A549 (cell line): ENCODE data around the gene ETV7. TPM values are rescaled to one million over a fixed set of nuclear protein-coding genes. Genes with fewer than 3 reads are reported as not detected.

Experiments
- ATAC-seq, 2 experiments: fragments of 200-7000 bp in 1 of 2; fragments of >200 bp in 1 of 2; cut with Nextera tagmentation in 1 of 2; cut with Tn5 transposase in 1 of 2; 3 replicates each; pipeline versions ENCODE4 v1.8.0 to v1.9.1; 2018 to 2020; ENCODE audit warnings: mild to moderate bottlenecking in 1 of 2, moderate library complexity in 1 of 2
- CTCF ChIA-PET: fragments of 300-600 bp; sonication (Branson Sonifier 250); formaldehyde crosslinking; extraction: SDS; loops from one replicate; lab custom pipeline; 2021; ENCODE audit warnings: antibody characterized with exemption, inconsistent platforms; lab: Yijun Ruan, JAX
- POLR2A ChIA-PET: fragments of 350-600 bp; formaldehyde crosslinking; extraction: SDS; loops from one replicate; lab custom pipeline; 2021; ENCODE audit warnings: antibody characterized with exemption, inconsistent platforms; lab: Yijun Ruan, JAX
- DNase-seq, 2 experiments: peaks; one replicate each; pipeline versions ENCODE4 v3.0.0 to v3.0.0-alpha.2; 2011 to 2016; ENCODE audit warnings: low read depth in 1 of 2, low spot score in 1 of 2
- FAIRE-seq: peaks from 2 replicates; lab custom pipeline; 2011; peaks lifted over from hg19 to GRCh38; lab: Jason Lieb, UNC
- H3K27ac ChIP-seq, 2 experiments: fragments of >200 bp; sonication (Bioruptor Twin); formaldehyde crosslinking; 3 replicates each; pipeline ENCODE4 v1.5.1; 2016 to 2017
- H3K4me1 ChIP-seq: fragments of >200 bp; sonication (Bioruptor Twin); formaldehyde crosslinking; 3 replicates; pipeline ENCODE4 v1.6.1; 2016
- H3K4me2 ChIP-seq: fragments of >200 bp; sonication (Bioruptor Twin); formaldehyde crosslinking; 3 replicates; pipeline ENCODE4 v1.6.1; 2016
- H3K4me3 ChIP-seq: fragments of >200 bp; sonication (Bioruptor Twin); formaldehyde crosslinking; 3 replicates; pipeline ENCODE4 v1.5.1; 2016
- H3K9me3 ChIP-seq: fragments of >200 bp; sonication (Bioruptor Twin); formaldehyde crosslinking; 3 replicates; pipeline ENCODE4 v1.6.1; 2016
- CEBPB ChIP-seq, 2 experiments: fragments of >200 bp in 1 of 2; sonication (Bioruptor Twin) in 1 of 2; formaldehyde crosslinking in 1 of 2; IDR thresholded peaks; 2 replicates each; pipeline ENCODE4 v1.6.1; 2012 to 2016
- CHD2 ChIP-seq: fragments of 150-350 bp; IDR thresholded peaks from 2 replicates; pipeline ENCODE4 v1.6.1; 2014; ENCODE audit warnings: low read length; ENCODE audit not compliant: partially characterized antibody
- EHF ChIP-seq: fragments of 250-450 bp; sonication (Bioruptor Pico); IDR thresholded peaks from 2 replicates; pipeline ENCODE4 v1.5.0; 2020; ENCODE audit warnings: mild to moderate bottlenecking
- EHMT2 ChIP-seq: fragments of 200-600 bp; sonication (generic); IDR thresholded peaks from 2 replicates; pipeline ENCODE4 v1.6.1; 2016; ENCODE audit warnings: antibody characterized with exemption, low read depth, mild to moderate bottlenecking, moderate library complexity
- EP300 ChIP-seq, 2 experiments: fragments of >200 bp; sonication (Bioruptor Twin); formaldehyde crosslinking; IDR thresholded peaks; 2 replicates in 1 of 2; 3 replicates in 1 of 2; pipeline ENCODE4 v1.6.1; 2016 to 2017
- ESRRA ChIP-seq: fragments of 150-350 bp; IDR thresholded peaks from 2 replicates; pipeline ENCODE4 v1.6.1; 2014; ENCODE audit warnings: mild to moderate bottlenecking, low read length, borderline replicate concordance
- HOXB5 ChIP-seq: fragments of 250-450 bp; sonication (Bioruptor Pico); IDR thresholded peaks from 2 replicates; pipeline ENCODE4 v1.5.0; 2020; ENCODE audit warnings: mild to moderate bottlenecking, moderate library complexity
- JUNB ChIP-seq: fragments of >200 bp; sonication (Bioruptor Twin); formaldehyde crosslinking; IDR thresholded peaks from 2 replicates; pipeline ENCODE4 v1.6.1; 2016
- MAZ ChIP-seq: fragments of 150-350 bp; IDR thresholded peaks from 2 replicates; pipeline ENCODE4 v1.6.1; 2014; ENCODE audit warnings: antibody characterized with exemption, low read depth, low read length, borderline replicate concordance
- RFX5 ChIP-seq: fragments of 450-650 bp; IDR thresholded peaks from 2 replicates; pipeline ENCODE4 v1.7.1; 2014; ENCODE audit warnings: antibody characterized with exemption, mild to moderate bottlenecking, moderate library complexity
- RNF2 ChIP-seq: fragments of 200-600 bp; sonication (generic); IDR thresholded peaks from 2 replicates; pipeline ENCODE4 v1.6.1; 2016; ENCODE audit warnings: low read depth, mild to moderate bottlenecking, antibody characterized with exemption, moderate library complexity, borderline replicate concordance
- SMC3 ChIP-seq: fragments of >200 bp; sonication (Bioruptor Twin); formaldehyde crosslinking; IDR thresholded peaks from 3 replicates; pipeline ENCODE4 v1.6.1; 2018; ENCODE audit warnings: inconsistent platforms
- TFCP2L1 ChIP-seq: fragments of 250-450 bp; sonication (Bioruptor Pico); IDR thresholded peaks from 2 replicates; pipeline ENCODE4 v1.5.0; 2021; ENCODE audit warnings: mild to moderate bottlenecking
- TP53 ChIP-seq: fragments of 250-450 bp; sonication (Bioruptor Pico); IDR thresholded peaks from 2 replicates; pipeline ENCODE4 v1.5.0; 2021; ENCODE audit warnings: mild to moderate bottlenecking, moderate library complexity
- WGBS: methylation state at CpG from one replicate; pipeline ENCODE4 v1.1.6; 2017; ENCODE audit errors: missing lambda C conversion rate; 5-methylcytosine and 5-hydroxymethylcytosine counted together
- polyA plus RNA-seq, 4 experiments: library from polyadenylated mRNA; depleted of rRNA in 3 of 4; stranded (reverse); fragments of >200 nt; fragmentation: RNase III in 1 of 4; extraction: RNeasy Plus Mini Kit Qiagen cat#74134 plus additional on column Dnase treatment in 1 of 4; gene quantifications; 2 replicates in 3 of 4; 3 replicates in 1 of 4; pipeline ENCODE4 v1.2.3, GENCODE V29; 2011 to 2017
- TF ChIP-seq, protein P1 (sequence below): fragments of 150-350 bp; IDR thresholded peaks from 2 replicates; pipeline ENCODE4 v1.6.1; 2014; ENCODE audit warnings: low read depth, mild to moderate bottlenecking, low read length
- TF ChIP-seq, protein P2 (sequence below): fragments of 200-600 bp; sonication (generic); IDR thresholded peaks from 2 replicates; pipeline ENCODE4 v1.6.1; 2016; ENCODE audit warnings: antibody characterized with exemption, mild to moderate bottlenecking, moderate library complexity
- TF ChIP-seq, protein P3 (sequence below): fragments of 250-450 bp; sonication (Bioruptor Pico); IDR thresholded peaks from 2 replicates; pipeline ENCODE4 v1.5.0; 2020; ENCODE audit warnings: low read depth, mild to moderate bottlenecking, moderate library complexity
- TF ChIP-seq, protein P4 (sequence below): IDR thresholded peaks from 2 replicates; pipeline ENCODE4 v1.6.1; 2012

The ETV7 gene
- polyA plus RNA-seq, 2 of the 4 experiments (the other 2 are of a cell fraction): 0.05 TPM; not detected in 1

DNA sequence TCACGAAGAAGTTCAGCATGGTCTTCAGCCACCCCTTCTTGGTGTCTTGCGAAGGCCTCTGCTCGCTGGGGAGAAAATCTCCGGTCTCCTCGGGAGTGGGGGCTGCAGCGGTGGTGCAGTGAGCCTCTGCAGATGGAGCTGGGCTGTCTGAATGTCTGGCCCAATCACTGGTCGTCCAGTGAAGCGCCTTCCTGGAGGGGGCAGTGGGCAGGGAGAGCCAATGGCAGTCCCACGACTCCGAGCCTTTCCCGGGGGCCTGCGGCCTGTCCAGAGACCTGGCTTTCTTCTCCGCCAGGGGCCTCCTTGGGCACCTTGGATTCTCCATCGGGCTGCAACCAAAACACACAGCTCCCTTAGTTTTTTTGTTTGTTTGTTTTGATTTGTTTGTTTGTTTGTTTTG is 57.1 kb downstream of the ETV7 start:
- H3K27ac ChIP-seq: no peak overlapping the region
- 73% methylated on average over 9 of the region's 14 CpGs for WGBS
- TF ChIP-seq, protein P1, sequence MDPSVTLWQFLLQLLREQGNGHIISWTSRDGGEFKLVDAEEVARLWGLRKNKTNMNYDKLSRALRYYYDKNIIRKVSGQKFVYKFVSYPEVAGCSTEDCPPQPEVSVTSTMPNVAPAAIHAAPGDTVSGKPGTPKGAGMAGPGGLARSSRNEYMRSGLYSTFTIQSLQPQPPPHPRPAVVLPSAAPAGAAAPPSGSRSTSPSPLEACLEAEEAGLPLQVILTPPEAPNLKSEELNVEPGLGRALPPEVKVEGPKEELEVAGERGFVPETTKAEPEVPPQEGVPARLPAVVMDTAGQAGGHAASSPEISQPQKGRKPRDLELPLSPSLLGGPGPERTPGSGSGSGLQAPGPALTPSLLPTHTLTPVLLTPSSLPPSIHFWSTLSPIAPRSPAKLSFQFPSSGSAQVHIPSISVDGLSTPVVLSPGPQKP: no peak
- TF ChIP-seq EP300 (IDR thresholded peaks at IDR 0.05) (no peak), EHF (no peak), TFCP2L1 (CRISPR knock-in tag) (no peak)
- FAIRE-seq (no peak), DNase-seq (no peak), ATAC-seq (no peak)
- no peaks in the 10 kb centered on the region for H3K4me1 ChIP-seq
- POLR2A ChIA-PET: no interaction called here
- no peaks in the 10 kb centered on the region for H3K9me3 ChIP-seq
- no peak overlapping the region for H3K4me2 ChIP-seq
- H3K4me3 ChIP-seq: no peak overlapping the region
- CTCF ChIA-PET: interaction anchor here (3.9 kb wide), 1 partner anchor 11 kb away, joined by 16 read pairs; no protein-coding TSS in a partner anchor

DNA sequence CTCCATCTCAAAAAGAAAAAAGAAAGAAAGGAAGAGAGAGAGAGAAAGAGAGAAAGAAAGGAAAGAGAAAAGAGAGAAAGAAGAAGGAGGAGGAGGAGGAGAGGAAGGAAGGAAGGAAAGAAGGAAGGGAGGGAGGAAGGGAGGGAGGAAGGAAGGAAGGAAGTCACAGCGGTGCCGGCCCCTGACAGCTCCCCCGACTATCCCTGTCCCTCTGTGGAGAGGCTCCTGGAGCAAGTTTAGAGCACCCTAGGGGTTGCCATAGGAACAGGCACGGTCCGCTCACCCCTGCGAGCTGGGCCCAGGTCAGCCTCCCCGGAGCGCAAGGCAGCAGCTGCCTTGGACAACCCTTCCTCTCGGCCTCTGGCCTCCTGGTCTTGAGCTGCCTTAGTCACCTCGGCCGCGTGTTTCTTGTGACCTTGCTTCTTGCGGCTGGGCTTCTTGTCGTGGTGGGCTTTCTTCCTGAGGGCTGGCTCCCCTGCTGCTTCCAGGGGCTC is 57.6 kb downstream of the ETV7 start:
- FAIRE-seq (no peak), ATAC-seq (no peak; a peak in 1 of 6 replicates), DNase-seq (no peak)
- Histone ChIP-seq H3K27ac (no peak overlapping the region), H3K9me3 (no peaks in the 10 kb centered on the region), H3K4me3 (no peak overlapping the region), H3K4me1 (no peaks in the 10 kb centered on the region), H3K4me2 (no peak overlapping the region)
- TF ChIP-seq HOXB5 (CRISPR knock-in tag): no peak
- no peak for TF ChIP-seq CEBPB (IDR thresholded peaks at IDR 0.05)
- no peak for TF ChIP-seq SMC3
- no peak for TF ChIP-seq ESRRA
- TF ChIP-seq EHMT2: no peak
- TF ChIP-seq, protein P1: no peak
- no peak for TF ChIP-seq MAZ
- no peak for TF ChIP-seq CHD2
- TF ChIP-seq, protein P2, sequence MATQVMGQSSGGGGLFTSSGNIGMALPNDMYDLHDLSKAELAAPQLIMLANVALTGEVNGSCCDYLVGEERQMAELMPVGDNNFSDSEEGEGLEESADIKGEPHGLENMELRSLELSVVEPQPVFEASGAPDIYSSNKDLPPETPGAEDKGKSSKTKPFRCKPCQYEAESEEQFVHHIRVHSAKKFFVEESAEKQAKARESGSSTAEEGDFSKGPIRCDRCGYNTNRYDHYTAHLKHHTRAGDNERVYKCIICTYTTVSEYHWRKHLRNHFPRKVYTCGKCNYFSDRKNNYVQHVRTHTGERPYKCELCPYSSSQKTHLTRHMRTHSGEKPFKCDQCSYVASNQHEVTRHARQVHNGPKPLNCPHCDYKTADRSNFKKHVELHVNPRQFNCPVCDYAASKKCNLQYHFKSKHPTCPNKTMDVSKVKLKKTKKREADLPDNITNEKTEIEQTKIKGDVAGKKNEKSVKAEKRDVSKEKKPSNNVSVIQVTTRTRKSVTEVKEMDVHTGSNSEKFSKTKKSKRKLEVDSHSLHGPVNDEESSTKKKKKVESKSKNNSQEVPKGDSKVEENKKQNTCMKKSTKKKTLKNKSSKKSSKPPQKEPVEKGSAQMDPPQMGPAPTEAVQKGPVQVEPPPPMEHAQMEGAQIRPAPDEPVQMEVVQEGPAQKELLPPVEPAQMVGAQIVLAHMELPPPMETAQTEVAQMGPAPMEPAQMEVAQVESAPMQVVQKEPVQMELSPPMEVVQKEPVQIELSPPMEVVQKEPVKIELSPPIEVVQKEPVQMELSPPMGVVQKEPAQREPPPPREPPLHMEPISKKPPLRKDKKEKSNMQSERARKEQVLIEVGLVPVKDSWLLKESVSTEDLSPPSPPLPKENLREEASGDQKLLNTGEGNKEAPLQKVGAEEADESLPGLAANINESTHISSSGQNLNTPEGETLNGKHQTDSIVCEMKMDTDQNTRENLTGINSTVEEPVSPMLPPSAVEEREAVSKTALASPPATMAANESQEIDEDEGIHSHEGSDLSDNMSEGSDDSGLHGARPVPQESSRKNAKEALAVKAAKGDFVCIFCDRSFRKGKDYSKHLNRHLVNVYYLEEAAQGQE: no peak
- no peak for TF ChIP-seq RFX5
- TF ChIP-seq RNF2: no peak
- no peak for TF ChIP-seq TP53 (CRISPR knock-in tag)
- no peak for TF ChIP-seq JUNB
- no peak for TF ChIP-seq EHF
- TF ChIP-seq, protein P3, sequence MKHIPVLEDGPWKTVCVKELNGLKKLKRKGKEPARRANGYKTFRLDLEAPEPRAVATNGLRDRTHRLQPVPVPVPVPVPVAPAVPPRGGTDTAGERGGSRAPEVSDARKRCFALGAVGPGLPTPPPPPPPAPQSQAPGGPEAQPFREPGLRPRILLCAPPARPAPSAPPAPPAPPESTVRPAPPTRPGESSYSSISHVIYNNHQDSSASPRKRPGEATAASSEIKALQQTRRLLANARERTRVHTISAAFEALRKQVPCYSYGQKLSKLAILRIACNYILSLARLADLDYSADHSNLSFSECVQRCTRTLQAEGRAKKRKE (CRISPR knock-in tag): no peak
- TF ChIP-seq, protein P4, sequence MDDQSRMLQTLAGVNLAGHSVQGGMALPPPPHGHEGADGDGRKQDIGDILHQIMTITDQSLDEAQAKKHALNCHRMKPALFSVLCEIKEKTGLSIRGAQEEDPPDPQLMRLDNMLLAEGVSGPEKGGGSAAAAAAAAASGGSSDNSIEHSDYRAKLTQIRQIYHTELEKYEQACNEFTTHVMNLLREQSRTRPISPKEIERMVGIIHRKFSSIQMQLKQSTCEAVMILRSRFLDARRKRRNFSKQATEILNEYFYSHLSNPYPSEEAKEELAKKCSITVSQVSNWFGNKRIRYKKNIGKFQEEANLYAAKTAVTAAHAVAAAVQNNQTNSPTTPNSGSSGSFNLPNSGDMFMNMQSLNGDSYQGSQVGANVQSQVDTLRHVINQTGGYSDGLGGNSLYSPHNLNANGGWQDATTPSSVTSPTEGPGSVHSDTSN: no peak
- CTCF ChIA-PET: interaction anchor here (1.6 to 3.9 kb wide), 3 partner anchors 10 to 27 kb away, joined by 4 to 16 read pairs (median 7); no protein-coding TSS in a partner anchor
- POLR2A ChIA-PET: no interaction called here
- WGBS: 89% methylated on average over 13 of the region's 14 CpGs
